HG03159 (cell line): Measurements from ENCODE around the gene MAP1S.

ENCODE experiments used
- ATAC-seq: cut with Tn5 transposase; IDR thresholded peaks from one replicate; pipeline ENCODE4 v1.9.1; 2021; ENCODE audit warnings: mild to moderate bottlenecking, moderate library complexity; ENCODE audit not compliant: unreplicated experiment

MAP1S gene, protein sequence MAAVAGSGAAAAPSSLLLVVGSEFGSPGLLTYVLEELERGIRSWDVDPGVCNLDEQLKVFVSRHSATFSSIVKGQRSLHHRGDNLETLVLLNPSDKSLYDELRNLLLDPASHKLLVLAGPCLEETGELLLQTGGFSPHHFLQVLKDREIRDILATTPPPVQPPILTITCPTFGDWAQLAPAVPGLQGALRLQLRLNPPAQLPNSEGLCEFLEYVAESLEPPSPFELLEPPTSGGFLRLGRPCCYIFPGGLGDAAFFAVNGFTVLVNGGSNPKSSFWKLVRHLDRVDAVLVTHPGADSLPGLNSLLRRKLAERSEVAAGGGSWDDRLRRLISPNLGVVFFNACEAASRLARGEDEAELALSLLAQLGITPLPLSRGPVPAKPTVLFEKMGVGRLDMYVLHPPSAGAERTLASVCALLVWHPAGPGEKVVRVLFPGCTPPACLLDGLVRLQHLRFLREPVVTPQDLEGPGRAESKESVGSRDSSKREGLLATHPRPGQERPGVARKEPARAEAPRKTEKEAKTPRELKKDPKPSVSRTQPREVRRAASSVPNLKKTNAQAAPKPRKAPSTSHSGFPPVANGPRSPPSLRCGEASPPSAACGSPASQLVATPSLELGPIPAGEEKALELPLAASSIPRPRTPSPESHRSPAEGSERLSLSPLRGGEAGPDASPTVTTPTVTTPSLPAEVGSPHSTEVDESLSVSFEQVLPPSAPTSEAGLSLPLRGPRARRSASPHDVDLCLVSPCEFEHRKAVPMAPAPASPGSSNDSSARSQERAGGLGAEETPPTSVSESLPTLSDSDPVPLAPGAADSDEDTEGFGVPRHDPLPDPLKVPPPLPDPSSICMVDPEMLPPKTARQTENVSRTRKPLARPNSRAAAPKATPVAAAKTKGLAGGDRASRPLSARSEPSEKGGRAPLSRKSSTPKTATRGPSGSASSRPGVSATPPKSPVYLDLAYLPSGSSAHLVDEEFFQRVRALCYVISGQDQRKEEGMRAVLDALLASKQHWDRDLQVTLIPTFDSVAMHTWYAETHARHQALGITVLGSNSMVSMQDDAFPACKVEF

GRCh38 chr19:17718947-17719711 lies at the start of gene MAP1S:
Gene MAP1S, plus strand, starts transcription at chr19:17719480. Its CDS starts 23 bp downstream, at chr19:17719503.
- ATAC-seq = peak; percentile 70

GRCh38 chr19:17671906-17672305 lies 47.4 kb upstream of the MAP1S start:
- no peak for ATAC-seq

DNA sequence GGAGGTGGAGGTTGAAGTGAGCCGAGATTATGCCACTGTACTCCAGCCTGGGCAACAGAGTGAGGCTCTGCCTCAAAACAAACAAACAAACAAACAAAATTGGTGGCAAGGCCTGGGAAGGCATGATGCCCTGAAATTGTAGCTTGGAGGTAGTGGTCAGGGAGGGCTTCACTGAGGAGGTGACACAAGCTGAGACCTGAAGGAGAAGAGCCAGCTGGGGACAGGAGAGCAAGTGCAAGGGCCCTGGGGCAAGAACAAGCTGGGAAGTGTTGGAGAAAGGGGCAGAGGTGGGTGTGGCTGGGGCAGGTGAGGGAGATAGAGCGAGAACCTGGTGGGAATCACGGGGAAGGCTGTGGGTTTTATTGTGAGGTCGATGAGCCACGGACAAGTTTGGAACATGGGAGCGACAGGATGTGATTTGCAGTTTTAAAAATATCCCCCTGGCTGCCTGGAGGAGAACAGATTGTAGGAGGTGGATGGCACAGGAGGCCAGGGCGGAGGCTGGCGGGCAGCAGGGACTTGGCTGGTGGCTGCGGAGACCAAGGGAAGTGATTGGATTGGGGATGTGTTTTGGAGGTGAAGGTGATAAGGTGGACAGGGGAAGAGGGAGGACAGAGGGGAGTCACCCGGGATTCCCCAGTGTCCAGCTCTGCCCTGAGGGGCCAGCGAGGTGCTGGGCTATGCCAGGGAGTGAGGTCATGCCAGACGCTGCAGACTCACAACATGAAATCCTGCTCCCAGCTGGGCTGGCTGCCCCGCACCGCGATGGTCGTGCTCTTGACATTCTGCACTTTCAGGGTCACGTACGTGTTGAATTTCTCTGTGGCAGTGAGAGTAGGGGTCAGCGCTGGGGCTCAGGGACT lies 45.1 kb upstream of the MAP1S start:
- no peak for ATAC-seq

GRCh38 chr19:17676295-17676694 lies 43.0 kb upstream of the MAP1S start:
- ATAC-seq = no peak

DNA sequence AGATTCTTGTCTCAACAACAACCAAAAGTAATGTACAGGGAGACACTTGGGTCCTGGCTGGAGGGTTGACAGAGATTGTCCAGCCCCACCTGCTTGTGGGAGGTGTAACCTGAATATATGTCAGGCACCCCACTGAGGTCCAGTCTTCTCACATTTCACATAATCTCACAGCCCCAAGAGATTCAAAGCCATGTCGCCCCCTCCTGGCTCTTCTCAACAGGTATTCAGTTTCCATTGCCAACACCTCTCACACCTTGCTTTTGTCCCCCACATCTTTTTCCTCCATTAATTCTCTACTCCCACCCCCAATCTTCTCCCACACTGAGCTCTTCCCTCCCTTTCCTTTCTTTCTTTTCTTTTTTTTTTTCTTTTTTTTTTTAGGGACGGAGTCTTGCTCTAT lies 42.3 kb upstream of the MAP1S start:
- ATAC-seq = no peak

- ATAC-seq = no peak
These were observed 40.4 kb upstream of the MAP1S start for GRCh38 chr19:17678836-17679235.

- no peak for ATAC-seq
These were observed 39.6 kb upstream of the MAP1S start for GRCh38 chr19:17679526-17680229.

- ATAC-seq = no peak
These were observed 39.0 kb upstream of the MAP1S start for GRCh38 chr19:17680230-17680722.

DNA sequence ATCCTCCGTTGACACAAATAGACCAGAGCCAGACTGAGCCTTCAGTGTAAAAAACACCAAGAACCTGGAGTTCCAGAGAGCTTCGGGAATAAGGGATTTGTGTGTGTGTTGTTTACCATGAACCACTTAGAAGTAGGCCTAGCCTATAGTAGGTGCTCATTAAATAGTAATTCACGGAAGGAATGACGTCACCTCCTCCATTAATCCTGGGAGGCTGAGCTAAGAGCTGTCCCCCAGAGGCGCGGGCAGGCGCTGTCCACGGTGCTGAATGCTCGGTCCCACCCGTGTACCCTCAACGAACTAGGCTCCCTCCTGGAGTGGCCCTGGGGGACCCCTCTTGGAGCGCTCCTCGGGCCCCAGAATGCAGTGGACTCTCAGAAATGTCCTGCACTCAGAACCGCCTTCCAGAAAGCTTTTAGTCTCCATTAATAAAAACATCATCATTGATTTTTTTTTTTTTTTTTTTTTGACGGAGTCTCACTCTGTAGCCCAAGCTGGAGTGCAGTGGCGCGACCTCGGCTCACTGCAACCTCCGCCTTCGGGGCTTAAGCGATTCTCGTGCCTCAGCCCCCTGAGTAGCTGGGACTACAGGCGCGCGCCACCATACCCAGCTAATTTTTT lies 37.7 kb upstream of the MAP1S start:
- ATAC-seq = no peak

GRCh38 chr19:17682273-17682672 lies 37.0 kb upstream of the MAP1S start:
- no peak for ATAC-seq

- ATAC-seq = no peak
These were observed 36.2 kb upstream of the MAP1S start for GRCh38 chr19:17683078-17683477.

GRCh38 chr19:17684256-17684655 lies 35.0 kb upstream of the MAP1S start:
- no peak for ATAC-seq

DNA sequence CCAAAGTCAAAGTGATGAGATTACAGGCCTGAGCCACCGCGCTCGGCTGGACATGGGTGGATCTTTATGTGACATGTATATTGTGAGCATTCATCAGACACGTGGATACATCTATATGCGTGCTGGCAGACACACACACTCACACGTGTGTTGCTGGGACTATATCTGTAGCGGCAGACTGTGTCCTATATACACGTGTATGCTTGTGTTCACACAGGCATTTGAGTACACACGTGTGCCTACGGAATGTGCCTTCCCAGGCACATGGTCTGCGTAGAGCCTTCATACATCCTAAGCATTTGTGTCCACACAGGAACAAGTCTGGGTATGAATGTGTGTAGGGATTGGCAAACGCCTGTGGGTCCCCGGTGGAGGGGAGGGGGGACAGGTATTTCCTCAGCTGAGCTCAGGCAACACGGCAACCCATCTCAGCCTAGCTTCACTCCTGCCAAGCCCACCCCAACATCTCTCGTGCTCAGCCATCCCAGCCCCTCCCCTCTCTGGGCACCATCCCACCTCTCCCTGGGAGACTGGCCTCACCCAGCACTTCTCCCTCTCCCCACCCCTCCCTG lies 33.7 kb upstream of the MAP1S start:
- ATAC-seq = no peak

DNA sequence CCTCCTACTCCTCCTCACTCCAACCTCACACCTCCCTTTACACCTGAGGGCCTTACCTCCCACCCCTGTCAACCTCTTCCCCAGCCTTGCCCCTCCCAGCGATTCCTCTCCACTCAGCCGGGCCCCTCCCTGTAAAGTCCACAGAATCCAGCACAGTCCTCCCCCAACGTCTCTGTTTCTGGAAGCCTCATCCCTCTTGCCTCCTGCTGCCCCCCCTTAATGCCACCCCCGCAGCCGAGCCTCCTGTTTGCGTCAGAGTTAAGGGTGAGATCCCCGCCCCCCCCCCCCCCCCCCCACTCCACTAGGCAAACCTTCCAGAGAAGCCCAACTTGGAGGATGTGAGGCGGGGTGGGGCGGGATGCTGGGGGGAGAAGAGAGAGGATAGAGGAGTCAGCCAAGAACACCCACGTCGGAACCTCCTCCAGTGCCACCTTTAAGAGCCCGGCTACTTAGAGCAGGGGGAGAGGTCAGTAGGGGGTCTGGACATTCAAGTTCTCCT lies 33.2 kb upstream of the MAP1S start:
- no peak for ATAC-seq

DNA sequence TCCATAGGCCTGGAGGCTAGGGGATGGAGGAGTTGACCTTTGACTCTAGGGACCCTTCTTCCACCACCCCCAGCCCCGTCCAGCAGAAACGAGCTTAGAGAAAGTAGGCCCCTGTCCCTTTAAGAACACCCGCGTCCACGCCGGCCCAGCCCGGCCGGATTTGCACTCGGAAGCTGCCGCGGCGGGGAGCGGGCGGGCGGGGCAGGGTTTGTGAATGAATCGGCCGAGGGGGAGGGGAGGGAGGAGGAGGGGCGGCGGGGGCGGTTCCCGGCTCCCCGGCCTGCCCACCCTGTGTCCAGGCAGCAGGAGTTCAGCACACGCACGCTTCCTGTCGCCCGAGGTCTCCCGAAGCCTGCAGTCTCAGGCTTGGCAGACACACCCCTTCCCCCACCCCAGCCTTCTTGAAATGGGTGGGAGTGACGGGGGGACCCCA lies 32.7 kb upstream of the MAP1S start:
- ATAC-seq = no peak

GRCh38 chr19:17687141-17687856 lies 32.0 kb upstream of the MAP1S start:
- ATAC-seq = no peak
